Activated CD8-positive, alpha-beta memory T cell treated with anti-CD3 and anti-CD28 coated beads for 36 hours (primary cell): ENCODE data around the gene DDHD1. TPM values are rescaled to one million over a fixed set of nuclear protein-coding genes. Genes with fewer than 3 reads are reported as not detected.
"Not testable (repeated sequence)": the region's sequence is repeated elsewhere in the genome, so short reads cannot be mapped to it uniquely, and the experiment has no call there.

Experiments
- CTCF ChIA-PET: fragments of 350-600 bp; sonication (Branson Sonifier 250); formaldehyde crosslinking; loops from one replicate; lab custom pipeline; 2021; ENCODE audit warnings: antibody characterized with exemption; lab: Charles Lee
- POLR2A ChIA-PET: fragments of 350-600 bp; sonication (Branson Sonifier 250); formaldehyde crosslinking; loops from one replicate; lab custom pipeline; 2021; ENCODE audit warnings: antibody characterized with exemption; lab: Charles Lee
- total RNA-seq, 2 experiments: library from RNA; stranded (reverse); gene quantifications; one replicate each; pipeline ENCODE4 v1.2.3, GENCODE V29; 2021

The DDHD1 gene
- total RNA-seq, 2 experiments from 2014 or later: 48.6 to 49.3 TPM

DNA sequence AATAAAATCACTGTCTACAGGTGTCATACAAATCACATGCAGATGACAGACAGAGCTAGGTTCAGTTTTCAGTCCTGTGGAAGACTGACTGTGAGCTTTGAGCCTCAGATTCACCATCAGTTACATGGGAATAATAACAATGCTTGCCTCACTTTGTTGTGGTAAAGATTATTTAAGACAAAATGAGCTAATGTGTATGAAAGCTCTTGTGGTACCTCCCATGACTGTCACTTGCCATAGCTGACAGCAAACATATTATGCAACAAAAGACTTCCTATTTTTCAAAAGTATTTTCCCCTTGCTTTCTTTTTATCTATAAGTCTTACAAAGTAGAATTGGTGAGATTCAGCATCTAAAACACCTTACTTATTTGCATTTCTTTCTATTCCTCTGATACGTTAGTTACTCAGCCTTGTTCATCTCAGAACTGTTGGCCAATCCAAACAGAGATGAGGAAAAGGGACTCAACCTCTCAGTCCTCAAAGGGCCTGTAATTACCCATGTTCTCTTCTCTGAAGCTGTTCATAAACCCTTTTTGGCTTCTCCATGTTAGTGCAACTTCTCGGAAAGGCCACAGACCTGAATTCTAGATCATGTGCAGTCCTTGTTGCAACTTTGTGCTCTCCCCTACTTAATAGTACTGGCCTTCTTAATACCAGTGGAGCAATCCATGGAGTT, 8.8 kb upstream of the DDHD1 start:
- CTCF ChIA-PET: interaction anchor here (0.7 kb wide), 1 partner anchor 209 kb away, joined by 3 read pairs; no protein-coding TSS in a partner anchor
- POLR2A ChIA-PET: no interaction called here

DNA sequence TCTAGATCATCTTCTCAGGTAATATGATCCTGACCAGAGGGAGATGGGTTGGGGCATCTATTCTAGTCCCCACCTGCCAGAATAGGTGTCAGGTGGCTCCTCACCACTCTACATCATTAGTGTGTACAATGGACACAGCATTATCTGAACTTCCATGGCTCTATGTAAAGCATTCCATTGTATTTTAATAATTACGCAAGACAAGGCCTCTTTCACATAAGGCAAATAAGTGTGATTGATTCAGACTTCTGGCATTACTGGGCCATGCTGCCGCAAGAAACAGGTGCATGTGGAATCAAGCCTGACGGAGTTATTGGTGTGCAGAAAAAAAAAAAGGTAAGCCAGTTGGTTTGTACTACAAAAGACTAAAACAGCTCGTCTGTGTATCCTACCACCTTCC, 3.1 kb upstream of the DDHD1 start:
- CTCF ChIA-PET: no interaction called here
- POLR2A ChIA-PET: no interaction called here

DNA sequence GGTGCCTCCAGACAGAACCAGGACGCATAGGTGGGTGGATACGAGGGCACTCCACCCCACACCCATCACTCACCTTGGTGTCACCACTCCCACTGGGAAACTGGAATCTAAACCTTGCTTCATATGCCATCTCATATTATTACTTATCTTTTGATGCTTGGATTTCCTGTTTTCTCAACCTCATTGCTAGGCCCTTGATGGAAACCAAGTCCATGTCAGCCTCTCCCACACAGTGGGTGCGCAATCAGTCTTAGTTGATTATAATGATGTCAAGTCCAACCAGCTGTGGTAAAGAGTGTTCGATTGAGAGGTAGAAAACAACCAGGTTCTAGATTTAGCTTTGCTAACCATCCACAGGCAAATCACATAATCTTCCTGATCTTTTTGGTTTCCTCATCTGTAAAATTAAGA, 584 bp upstream of the DDHD1 start:
- CTCF ChIA-PET: interaction anchor here (1.4 to 2.5 kb wide), 2 partner anchors 38 to 44 kb away, joined by 6 to 12 read pairs; no protein-coding TSS in a partner anchor
- POLR2A ChIA-PET: interaction anchor here (1.6 to 4.2 kb wide), 3 partner anchors 38 to 64 kb away, joined by 6 to 35 read pairs (median 17); no protein-coding TSS in a partner anchor

- ChIA-PET POLR2A (interaction anchor here (0.5 to 4.2 kb wide), 7 partner anchors 10 to 1245 kb away, joined by 3 to 35 read pairs (median 6); partner anchors contain the start of gene CDKN3), CTCF (interaction anchor here (0.7 to 2.9 kb wide), 9 partner anchors 16 to 46 kb away, joined by 3 to 12 read pairs (median 4); no protein-coding TSS in a partner anchor)
These were observed 788 bp downstream of the DDHD1 start for GRCh38 chr14:53152184-53152886.

DNA sequence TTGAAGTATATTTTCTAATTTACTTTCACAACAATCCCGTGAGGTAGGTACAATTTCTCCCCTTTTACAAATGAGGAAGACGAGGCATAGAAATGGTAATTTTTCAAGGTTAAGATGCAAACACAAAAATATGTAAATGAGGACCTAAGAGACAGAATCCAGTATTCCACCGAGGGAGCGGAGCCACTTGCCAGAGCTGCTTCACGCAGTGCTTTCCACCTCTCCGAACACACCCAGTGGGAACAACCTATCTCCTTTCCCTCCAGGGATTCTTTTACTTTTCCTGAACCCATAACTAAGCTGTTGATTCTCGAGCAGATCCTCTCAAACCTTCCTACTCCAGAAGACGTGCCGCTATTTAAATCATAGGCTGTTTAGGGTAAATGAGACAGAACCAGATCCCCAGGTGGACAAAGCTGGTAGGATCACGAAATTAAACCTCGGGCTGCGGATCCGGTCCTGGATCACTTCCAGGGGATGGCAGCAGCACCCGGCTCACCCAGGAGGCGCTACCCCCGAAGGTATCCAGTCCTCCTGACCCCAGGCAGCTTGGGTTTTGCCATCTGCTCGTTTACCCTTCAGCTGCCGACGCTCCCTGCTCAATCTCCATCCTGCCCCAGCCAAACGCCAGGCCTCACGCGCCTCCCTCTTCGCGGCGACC, 1.5 kb downstream of the DDHD1 start:
- POLR2A ChIA-PET: interaction anchor here (0.5 to 4.2 kb wide), 5 partner anchors 9 to 66 kb away, joined by 5 to 35 read pairs (median 7); no protein-coding TSS in a partner anchor

DNA sequence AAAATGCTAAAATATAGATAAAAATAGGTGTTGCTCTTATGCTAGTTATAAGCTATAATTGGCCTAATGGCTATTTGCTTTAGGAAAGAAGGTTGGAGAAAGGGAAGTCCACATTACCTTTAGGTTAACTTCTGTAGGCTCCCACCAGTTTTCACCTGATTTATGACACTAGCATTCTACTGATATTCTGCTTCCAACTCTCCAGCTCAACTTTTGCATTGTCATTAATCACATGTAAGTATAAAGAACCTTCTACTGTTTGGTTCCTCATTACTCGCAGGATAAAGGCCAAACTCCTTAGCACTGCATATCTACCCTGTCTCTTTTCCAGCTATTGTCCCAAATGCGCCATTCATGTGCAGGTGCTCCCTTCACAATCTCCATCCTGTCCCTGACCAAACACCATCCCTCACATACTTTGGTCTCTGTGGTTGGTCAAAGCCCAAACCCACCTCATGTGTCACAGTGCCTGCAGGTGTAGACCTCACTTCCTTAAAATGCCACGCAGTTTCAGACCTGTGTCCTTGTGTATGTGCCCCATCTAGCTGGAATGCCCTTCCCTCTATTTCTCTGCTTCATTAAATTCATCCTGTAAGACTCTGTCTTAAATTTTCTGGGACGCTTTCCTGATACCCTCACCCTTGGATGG, 3.3 kb downstream of the DDHD1 start:
- ChIA-PET POLR2A (interaction anchor here (0.8 to 1.0 kb wide), 2 partner anchors 41 kb away, joined by 3 to 4 read pairs; no protein-coding TSS in a partner anchor), CTCF (interaction anchor here (1.5 to 2.9 kb wide), 3 partner anchors 40 to 94 kb away, joined by 3 to 10 read pairs (median 6); no protein-coding TSS in a partner anchor)

More for the DNA sequence above, 1.5 kb downstream of the DDHD1 start:
- CTCF ChIA-PET: interaction anchor here (0.7 to 2.9 kb wide), 8 partner anchors 16 to 44 kb away, joined by 3 to 12 read pairs (median 4); no protein-coding TSS in a partner anchor

GRCh38 chr14:53148671-53149070, 4.5 kb downstream of the DDHD1 start:
- POLR2A ChIA-PET: interaction anchor here (0.6 kb wide), 1 partner anchor 9 kb away, joined by 4 read pairs; no protein-coding TSS in a partner anchor

DNA sequence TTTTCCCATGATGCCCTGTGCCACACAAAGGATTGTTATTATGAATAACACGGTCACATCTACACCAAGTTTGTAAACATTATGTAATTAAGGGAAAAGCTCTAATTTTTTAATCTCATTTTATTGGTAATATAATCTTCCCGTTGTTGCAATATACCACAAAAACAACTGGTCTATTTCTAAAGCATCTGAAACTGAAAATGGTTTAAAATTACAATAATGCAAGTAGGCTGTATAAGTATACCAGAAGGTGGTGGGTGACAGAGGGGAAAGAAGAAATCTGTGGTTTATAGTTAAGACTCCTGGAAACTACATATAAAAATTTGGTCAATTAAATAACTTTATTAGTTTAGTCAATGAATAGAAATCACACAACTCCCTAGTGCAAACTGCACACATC, 5.2 kb downstream of the DDHD1 start:
- CTCF ChIA-PET: interaction anchor here (0.7 kb wide), 1 partner anchor 21 kb away, joined by 3 read pairs; no protein-coding TSS in a partner anchor
- POLR2A ChIA-PET: no interaction called here

More at GRCh38 chr14:53148671-53149070, 4.5 kb downstream of the DDHD1 start:
- CTCF ChIA-PET: interaction anchor here (1.5 to 2.5 kb wide), 2 partner anchors 39 to 93 kb away, joined by 3 to 6 read pairs; no protein-coding TSS in a partner anchor

DNA sequence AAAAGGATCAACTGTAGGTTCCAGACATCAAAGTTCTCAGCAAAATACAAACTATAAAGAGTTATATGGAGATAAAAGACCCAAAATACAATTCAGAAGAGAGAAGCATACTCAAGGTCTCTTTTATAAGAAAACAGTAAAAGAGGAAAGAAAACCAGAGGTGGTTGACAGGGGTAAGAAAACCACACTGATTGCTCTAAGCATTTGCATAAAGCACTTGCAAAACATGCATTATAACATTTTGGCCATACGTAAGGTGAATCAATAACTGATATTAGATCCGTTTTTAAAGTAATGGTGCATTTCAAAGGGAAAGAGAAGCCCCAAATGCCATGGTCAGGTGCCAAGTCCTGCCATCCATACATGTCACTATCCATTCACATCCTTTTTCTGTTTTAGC, 5.9 kb downstream of the DDHD1 start:
- POLR2A ChIA-PET: no interaction called here
- CTCF ChIA-PET: no interaction called here

DNA sequence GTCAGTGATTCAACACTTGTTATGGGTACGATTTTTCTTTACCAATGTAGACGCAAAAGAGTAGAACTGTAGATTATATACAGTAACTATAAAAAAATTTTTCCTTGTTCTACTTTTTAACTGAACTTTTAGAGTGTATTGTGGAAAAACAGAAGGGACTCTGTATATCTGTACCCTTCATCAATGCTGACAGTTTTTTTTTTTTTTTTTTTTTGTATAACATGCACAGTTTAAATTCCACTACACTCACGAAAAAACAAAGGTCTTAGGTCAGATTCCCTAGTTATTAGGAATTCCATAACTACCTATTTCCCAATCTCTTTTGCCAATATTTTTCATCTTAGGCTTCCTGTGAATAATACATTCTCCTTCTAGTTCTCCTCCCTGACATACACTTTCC, 6.4 kb downstream of the DDHD1 start:
- CTCF ChIA-PET: no interaction called here
- POLR2A ChIA-PET: no interaction called here

DNA sequence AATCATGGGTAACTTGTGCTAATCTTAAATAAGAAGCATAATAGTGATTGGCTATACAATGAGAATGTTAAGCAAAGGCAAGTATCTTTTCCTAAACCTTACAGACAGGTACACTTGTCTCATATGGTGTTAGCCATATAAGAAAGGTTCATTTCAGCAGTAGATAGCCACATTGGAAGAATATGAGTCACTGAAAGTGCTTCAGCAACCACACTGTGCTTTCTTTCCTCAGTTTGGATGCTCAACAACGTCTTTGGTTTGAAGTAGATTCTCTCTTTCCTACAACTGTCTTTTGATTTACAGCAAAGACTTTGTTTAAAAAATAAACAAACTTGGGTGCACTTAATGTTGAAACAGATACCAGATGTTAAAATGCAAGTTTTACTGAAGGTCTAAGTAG, 8.9 kb downstream of the DDHD1 start:
- CTCF ChIA-PET: no interaction called here

GRCh38 chr14:53140585-53140984, 12.5 kb downstream of the DDHD1 start:
- ChIA-PET POLR2A (no interaction called here), CTCF (interaction anchor here (0.6 kb wide), 1 partner anchor 27 kb away, joined by 3 read pairs; no protein-coding TSS in a partner anchor)

More for the DNA sequence above, 8.9 kb downstream of the DDHD1 start:
- POLR2A ChIA-PET: no interaction called here

DNA sequence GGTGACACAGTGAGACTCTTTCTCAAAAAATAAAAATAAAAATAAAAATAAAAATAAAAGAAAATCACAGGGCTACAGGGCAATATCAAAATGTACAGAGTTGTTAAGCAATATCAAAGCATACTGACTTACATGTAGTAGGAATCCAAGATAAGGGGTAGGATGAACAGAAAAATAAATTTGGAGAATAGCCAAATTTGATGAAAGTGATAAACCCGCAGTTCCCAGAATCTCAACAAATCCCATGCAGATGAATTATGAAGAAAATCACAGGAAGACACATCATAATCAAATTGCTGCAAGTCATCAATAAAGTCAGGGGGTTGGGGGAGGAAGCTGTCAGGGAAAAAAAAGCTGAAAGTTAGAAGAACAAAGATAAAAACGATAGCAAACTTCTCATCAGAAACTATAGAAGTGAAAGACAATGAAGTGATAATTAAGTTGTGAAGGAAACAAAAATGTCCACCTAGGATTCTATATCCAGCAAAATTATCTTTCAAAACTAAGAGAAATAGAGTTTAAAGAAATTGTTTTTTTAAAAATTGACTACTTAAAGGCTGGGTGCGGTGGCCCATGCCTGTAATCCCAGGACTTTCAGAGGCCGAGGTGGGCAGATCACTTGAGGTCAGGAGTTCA, 15.4 kb downstream of the DDHD1 start:
- POLR2A ChIA-PET: no interaction called here
- CTCF ChIA-PET: no interaction called here

DNA sequence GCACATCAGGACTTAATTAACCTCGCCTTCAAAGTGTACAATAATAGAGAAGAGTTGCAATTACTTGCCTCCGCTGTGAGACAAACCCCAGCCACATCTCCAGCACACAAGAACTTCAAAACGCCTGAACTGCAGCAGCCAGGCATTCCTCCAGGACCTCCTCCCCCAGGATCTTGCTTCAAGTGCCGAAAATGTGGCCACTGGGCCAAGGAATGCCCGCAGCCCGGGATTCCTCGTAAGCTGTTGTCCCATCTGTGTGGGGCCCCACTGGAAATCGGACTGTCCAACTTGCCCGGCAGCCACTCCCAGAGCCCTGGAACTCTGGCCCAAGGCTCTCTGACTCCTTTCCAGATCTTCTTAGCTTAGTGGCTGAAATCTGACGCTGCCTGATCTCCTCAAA, 22.6 kb downstream of the DDHD1 start:
- POLR2A ChIA-PET, CTCF ChIA-PET: not testable (repeated sequence)

DNA sequence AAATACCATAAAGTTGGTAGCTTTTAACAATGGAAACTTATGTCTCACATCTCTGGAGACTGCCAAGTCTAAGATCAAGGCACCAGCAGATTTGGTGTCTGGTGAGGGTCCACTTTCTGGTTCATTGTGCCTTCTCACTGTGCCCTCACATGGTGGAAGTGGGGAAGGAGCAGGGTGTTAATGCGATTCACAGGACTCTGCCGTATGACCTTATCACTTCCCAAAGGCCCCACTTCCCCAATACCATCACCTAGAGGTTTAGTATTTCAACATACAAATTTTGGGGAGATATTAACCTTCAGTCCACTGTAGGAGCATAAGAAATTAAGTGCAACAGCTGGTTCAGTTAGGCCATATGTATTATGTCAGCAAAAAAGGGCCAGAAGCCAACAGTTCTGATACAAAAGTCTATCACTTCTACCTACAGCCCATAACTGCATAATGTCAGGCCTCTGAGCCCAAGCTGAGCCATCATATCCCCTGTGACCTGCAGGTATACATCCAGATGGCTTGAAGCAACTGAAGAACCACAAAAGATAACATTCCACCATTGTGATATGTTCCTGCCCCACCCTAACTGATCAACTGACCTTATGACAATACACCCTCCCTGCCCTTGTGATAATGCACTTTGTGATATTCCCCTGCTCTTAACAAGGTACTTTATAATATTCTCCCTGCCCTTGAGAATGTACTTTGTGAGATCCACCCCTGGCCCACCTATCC, 24.7 kb downstream of the DDHD1 start:
- ChIA-PET CTCF (interaction anchor here (1.7 kb wide), 1 partner anchor 23 kb away, joined by 5 read pairs; no protein-coding TSS in a partner anchor), POLR2A (no interaction called here)

GRCh38 chr14:53127832-53128231, 25.3 kb downstream of the DDHD1 start:
- POLR2A ChIA-PET: no interaction called here
- CTCF ChIA-PET: interaction anchor here (1.7 kb wide), 1 partner anchor 24 kb away, joined by 5 read pairs; no protein-coding TSS in a partner anchor

- ChIA-PET POLR2A (no interaction called here), CTCF (interaction anchor here (0.6 to 1.7 kb wide), 2 partner anchors 21 to 25 kb away, joined by 3 to 5 read pairs; no protein-coding TSS in a partner anchor)
These were observed 26.0 kb downstream of the DDHD1 start for GRCh38 chr14:53127151-53127550.
